Measurements from ENCODE around the gene CD46.

The CD46 gene

GRCh38 chr1:207828485-207829158, 76.8 kb downstream of the CD46 start:
- DNase-seq (ENCODE audit: low read depth): peak; percentile 40

DNA sequence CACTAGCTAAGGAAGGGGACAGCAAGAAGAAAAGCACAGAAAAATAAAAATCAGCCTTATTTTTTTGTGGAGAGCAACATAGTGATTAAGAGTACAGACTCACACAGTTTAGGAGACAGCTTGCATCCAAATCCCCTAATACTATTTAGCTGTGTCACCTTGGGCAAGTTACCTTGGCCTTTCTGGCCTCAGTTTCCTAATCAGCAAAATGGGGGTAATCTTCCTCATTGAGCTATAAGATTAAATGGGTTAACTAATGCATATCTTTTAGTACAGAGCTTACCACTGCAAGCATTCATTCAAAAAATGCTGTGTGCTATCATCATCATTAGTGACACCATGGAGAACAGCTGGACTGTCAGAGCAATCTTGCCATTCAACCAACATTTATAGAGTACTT, 77.7 kb downstream of the CD46 start:
- DNase-seq (ENCODE audit: low read depth): no peak

DNA sequence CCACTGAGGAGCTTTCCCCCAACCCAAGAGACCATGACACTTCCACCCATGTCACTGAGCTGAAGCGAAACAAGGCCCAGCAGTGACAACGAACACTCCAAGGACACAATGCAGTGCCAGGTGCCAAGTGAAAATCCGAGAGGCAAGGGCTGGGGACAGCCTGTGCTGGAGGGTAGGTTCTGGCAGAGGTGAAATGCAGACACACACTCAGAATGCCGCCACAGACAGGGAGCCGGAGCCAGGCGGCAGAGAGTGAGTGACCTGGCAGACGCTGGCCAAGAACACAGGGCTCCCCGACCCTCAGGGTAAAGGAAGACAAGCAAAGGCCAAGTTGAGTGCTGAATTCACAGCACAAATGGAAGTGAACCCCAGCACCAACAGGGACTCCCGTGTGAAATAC, 78.9 kb downstream of the CD46 start:
- no peak for DNase-seq (ENCODE audit: low read depth)

DNA sequence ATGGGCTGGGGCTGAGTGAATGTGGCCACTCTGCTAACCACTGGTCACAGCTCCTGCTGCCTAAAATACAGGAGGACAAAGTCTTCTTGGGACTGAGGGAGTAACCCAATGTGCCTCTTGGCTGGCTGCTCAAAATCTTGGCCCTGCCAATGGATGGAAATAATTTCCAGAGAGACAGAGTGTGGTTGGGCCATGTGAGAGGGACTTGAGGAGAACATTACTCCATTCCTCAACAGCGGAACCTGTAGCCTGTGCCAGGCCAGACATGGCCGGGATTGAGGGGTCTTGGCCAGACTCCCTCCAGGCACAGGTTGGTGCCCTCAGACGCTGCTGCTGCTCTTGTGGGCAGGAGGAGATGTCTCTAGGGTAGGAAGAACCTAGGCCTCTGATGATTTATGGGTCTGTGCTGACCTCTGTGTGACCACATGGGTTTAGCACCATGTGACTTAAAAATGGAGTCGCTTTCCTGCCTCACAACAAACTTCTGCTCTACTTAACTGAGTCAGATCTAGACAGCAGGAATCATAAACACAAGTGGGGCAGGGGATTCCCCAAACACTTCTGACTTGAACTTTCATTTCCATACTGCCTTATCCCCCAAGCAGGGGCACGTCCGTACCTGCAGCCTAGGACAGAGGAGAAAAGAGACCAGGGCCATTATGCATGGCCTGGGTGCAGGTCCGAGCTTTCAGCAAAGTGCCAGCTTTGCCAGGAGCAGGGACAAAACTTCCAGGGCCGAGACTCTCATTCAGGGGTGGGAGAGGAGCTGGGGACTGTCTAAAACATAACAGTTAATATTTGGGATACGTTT, 79.9 kb downstream of the CD46 start:
- no peak for DNase-seq (ENCODE audit: low read depth)

GRCh38 chr1:207832796-207833195, 80.9 kb downstream of the CD46 start:
- DNase-seq (ENCODE audit: low read depth): no peak

GRCh38 chr1:207833381-207833780, 81.5 kb downstream of the CD46 start:
- no peak for DNase-seq (ENCODE audit: low read depth)

DNA sequence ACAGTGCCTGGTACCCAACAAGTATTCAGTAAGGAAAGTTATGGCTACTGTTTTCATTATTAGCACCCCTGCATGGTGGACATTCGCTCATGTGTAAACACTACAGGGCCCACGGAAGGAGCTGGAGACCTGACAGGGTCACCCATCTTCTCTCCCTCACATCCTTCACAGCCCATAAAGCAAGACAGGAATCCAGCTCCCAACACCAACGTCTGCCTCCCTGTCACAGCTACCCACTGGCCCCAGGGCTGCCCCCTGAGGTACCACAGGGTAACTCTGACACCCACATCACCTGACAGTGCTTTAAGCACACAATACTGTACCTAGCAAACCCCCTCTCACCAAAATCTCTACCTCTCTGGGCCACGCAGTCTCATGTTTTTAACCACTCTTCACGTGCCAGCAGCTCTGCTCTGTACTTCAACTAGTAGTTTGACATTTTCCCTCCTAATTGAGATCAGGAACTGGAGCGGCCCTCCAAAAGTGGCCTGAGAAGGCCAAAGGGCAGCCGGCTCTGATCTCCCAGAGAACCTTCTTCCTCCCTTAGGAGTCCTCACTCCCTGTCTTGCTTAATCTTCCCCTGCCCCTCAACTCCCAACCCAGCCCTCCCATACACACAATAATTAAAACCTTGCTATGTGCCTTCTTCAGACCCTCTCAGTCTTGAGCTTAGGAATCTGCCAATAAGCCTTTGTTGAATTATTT, 82.3 kb downstream of the CD46 start:
- DNase-seq (ENCODE audit: low read depth): no peak

- no peak for DNase-seq (ENCODE audit: low read depth)
These were observed 84.1 kb downstream of the CD46 start for GRCh38 chr1:207835958-207836357.

GRCh38 chr1:207836591-207837347, 84.9 kb downstream of the CD46 start:
- DNase-seq (ENCODE audit: low read depth): no peak

- DNase-seq (ENCODE audit: low read depth): no peak
These were observed 85.8 kb downstream of the CD46 start for GRCh38 chr1:207837673-207838072.

- DNase-seq (ENCODE audit: low read depth): no peak
These were observed 86.6 kb downstream of the CD46 start for GRCh38 chr1:207838156-207839082.

GRCh38 chr1:207839083-207839413, 87.2 kb downstream of the CD46 start:
- no peak for DNase-seq (ENCODE audit: low read depth)

DNA sequence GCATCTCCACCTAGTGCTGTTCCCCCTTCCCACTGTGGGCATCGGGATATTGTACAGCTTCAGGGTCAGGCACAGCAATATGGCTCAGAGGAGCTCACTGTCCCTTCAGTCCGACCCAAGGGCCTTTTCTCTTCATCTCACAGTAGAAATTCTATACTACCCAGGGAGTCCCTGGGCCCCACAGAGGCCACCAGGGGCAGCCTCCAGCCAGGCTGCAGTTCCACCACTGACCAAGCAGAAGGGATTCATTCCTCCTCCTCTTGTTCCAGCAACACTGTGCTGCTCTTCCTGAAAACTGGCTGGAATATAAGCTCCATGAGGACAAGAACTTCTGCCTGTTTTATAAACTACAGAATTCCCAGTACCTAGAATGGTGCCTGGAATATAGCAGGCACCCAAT, 88.5 kb downstream of the CD46 start:
- DNase-seq (ENCODE audit: low read depth): no peak

GRCh38 chr1:207841293-207841692, 89.4 kb downstream of the CD46 start:
- no peak for DNase-seq (ENCODE audit: low read depth)

DNA sequence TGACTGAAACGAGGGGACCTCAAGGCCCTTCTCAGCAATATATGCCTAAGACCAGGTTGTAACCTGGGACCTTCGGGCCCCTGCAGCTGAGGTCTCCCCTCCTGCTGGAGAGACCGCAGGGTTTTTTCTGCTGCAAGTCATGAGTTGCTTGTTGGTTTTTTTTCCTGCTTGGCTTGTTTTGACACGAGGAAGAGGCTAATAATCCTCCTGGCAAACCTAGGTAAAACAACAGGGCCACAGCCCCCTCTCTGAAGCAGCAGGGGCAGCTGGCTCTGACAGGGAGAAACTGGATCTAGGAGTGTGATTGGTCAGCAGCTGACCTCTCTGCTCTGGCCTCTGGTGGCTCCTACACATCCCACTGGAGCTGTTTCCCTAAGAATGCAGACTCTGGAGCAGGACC, 90.0 kb downstream of the CD46 start:
- DNase-seq (ENCODE audit: low read depth): no peak

DNA sequence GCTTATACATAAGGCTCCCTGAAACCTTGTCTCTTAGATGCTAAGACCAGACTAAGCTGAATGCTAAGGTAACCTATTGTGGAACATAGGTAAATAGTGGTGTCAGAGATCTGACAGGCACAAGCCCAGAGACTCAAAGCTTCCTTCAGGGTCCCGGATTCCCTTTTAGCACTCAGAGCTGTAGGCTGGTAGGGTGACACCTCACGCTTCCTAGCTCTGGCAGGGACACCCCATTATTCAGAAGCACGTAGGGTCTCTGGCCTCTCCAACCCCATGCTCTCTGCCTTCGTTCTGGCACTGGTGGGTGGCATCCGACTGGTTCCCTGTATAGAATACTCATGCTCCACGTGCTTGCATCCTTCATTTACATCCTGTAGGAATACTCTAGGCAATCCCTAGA, 90.7 kb downstream of the CD46 start:
- no peak for DNase-seq (ENCODE audit: low read depth)

- DNase-seq (ENCODE audit: low read depth): no peak
These were observed 92.5 kb downstream of the CD46 start for GRCh38 chr1:207844371-207844770.
